HG02571 (cell line): Measurements from ENCODE around the gene TRIM47.
"Not testable (repeated sequence)": the region's sequence is repeated elsewhere in the genome, so short reads cannot be mapped to it uniquely, and the experiment has no call there.

Experiments used
- ATAC-seq: cut with Tn5 transposase; IDR thresholded peaks from one replicate; pipeline ENCODE4 v1.9.1; 2021; ENCODE audit warnings: mild to moderate bottlenecking, moderate library complexity; ENCODE audit not compliant: unreplicated experiment

TRIM47 gene

DNA sequence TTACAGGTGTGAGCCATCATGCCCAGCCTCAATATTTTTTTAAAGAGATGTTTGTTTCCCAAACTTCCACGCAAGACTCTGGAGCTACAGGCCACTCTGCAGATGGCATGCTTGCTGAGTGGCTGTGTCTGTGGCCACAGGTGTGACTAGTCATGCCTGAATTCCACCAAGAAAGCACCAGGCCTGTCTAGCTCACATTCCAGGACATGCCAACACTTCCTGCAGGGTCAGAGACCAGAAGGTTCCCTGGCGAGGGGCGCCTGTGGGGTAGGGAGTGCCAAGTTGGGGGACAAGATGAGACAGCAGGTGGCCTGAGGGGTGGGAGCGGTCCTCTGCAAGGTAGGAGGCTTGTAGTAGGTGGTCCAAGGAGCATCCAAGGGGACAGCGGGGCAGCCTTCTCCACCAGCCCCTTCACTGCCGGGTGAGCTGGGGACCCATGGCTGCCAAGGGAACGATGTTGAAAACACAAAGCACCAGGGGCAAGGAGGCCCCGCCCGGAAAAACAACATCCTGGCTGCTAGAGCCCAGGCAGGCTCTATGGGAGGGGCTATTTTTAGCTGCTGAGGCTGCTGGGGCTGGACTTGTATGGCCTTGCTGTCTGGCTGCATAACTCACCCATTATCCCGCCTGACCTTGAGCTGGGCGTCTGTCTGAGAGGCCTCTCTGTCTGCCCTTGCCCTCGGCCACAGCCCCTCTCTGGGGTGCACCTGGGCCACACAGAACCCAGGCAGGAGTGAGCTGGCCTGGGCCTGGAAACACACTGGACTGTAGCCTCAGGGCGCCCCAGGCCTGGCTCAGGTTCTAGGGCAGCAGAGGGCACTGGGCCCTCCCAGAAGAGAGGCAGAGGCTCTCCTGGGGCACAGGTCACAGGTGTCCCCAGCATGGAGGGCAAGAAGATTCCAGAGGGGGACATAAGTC, 5.7 kb downstream of the TRIM47 start:
- no peak for ATAC-seq

DNA sequence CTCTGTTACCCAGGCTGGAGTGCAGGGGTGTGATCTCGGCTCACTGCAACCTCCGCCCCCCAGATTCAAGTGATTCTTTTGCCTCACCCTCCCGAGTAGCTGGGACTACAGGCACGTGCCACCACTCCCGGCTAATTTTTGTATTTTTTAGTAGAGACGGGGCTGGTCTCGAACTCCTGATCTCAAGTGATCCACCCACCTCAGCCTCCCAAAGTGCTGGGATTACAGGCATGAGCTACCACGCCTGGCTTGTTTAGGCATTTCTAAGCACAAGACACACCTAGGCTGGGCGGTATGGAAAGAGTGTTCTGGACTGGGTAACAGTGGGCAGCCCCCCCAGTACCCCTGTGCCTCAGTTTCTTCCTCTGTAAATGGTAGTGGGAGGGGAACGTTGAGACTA, 8.2 kb downstream of the TRIM47 start:
- not testable (repeated sequence) for ATAC-seq

DNA sequence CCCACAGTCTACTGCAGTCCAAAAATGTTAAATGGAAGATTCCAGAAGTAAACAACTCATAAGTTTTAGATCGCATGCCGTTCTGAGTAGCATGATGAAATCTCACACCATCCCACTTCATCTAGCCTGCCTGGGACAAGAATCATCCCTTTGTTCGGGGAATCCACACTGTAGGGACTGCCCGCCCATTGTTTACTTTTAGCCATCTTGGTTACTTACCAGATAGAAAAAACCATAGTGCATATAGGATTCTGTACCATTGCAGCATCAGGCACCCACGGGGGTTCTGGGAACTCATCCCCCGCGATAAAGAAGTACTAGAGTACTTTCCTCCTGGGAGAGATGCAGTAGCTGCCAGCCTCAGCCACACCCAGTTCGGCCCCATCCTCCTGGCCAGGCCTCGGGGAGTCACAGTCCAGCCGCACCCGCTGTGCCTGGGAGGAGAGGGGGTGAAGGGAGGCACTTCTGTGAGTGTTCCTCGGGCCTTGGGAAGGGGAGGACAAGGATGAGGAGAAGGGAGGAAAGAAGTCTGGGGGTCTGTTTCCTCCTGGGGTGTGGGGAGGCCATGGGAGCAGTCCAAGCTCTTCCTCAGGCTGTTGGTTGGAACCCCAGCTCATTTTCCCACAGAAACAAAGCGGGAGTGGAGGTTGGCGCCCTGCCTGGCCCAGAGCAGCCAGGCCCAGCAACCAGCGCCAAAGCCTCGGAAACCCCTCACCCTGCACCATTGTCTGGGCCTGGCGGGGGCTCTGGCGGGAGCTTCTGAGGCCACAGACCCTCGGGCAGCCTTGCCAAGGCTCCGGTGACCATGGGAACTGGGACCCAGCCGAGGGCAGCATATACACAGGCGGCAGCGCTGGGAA, 8.9 kb downstream of the TRIM47 start:
- ATAC-seq: no peak

DNA sequence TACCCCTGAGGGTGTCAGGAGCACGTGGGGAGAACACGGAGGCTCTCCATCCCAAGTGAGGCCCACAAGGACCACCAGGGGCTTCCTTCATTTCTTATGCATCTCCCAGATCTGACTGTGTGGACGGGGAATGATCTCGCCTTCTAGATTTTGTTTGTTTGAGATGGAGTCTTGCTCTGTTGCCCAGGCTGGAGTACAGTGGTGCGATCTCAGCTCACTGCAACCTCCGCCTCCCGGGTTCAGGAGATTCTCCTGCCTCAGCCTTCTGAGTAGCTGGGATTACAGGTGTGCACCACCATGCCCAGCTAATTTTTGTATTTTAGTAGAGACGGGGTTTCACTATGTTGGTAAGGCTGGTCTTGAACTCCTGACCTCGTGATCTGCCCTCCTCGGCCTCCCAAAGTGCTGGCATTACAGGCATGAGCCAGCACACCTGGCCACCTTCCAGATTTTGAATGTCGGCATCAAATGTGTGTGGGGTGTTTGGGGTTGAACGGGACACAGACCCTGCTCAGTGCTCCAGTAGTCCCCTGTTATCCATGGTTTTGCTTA, 9.6 kb downstream of the TRIM47 start:
- not testable (repeated sequence) for ATAC-seq

DNA sequence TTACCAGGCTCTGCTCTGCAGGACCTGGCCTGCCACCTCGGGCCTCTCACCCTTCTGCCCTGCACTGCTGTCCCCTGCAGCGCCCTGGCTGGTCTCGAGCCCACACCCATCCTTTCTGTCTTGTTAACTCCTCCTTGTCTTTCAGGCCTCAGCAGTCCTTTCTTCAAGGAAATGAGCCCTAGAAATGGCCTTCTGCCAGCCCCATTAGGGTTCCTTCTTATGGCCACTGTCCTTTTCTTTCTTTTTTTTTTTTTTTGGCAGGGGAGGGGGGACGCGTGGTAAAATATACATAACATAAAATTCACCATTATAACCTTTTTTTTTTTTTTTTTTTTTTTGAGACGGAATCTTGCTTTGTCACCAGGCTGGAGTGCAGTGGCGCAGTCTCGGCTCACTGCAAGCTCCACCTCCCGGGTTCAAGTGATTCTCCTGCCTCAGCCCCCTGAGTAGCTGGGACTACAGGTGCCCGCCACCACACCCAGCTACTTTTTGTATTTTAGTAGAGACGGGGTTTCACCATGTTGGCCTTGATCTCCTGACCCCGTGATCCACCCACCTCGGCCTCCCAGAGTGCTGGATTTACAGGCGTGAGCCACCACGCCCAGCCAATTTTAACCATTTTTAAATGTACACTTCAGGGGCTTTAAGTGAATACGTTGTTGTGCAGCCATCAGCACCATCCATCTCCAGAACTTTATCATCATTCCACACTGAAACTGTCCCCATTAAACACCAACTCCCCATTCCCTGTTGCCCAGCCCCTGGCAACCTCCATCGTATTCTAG, 12.8 kb downstream of the TRIM47 start:
- not testable (repeated sequence) for ATAC-seq

DNA sequence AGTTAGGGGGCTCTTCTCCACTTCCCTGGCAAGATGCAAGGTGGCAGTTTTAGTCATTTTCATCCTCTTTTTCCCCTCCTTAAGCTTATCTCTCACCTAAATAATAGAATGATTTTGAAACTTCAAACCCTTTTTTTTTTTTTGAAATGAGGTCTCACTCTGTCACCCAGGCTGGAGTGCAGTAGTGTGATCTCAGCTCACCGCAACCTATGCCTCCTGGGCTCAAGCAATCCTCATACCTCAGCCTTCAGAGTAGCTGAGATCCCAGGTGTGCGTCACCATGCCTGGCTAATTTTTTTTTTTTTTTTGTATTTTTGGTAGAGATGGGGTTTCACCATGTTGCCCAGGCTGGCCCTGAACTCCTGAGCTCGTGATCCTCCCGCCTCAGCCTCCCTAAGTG, 13.5 kb downstream of the TRIM47 start:
- ATAC-seq: not testable (repeated sequence)

DNA sequence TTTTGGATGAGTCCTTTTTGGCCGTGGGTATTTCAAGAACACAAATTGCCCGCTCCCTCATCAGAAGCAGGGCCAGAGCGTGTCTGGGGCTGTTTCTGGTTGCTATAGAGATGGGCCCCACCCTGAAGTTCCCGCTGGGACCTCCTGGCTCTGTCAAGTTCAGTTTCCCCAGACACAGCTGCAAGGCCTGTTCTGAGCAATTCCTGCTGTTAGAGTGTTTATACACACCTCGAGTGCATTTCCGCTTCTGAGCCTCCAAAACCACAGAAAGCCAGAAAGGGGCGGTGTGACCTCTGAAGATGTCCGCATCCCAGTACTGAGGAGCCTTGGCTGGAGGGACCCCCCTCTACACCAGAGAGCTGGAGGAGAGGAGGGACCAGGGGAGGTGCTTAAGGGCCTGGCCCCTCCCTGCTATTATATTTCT, 13.9 kb downstream of the TRIM47 start:
- ATAC-seq: peak; percentile 71

DNA sequence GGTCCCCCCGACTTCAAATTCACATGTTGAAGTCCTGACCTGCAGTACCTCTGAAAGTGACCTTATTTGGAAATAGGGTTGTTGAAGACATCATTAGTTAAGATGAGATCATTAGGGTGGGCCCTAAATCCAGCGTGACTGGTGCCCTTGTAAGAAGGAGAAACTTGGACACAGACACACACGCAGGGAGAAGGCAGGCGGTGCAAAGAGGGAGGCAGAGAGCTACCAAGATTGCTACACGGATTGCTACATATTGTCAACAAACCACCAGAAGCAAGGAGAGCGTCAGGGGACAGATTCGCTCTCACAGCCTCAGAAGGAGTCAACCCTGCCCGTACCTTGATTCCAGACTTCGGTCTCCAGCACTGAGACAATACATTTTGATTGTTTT, 16.5 kb downstream of the TRIM47 start:
- ATAC-seq: no peak

DNA sequence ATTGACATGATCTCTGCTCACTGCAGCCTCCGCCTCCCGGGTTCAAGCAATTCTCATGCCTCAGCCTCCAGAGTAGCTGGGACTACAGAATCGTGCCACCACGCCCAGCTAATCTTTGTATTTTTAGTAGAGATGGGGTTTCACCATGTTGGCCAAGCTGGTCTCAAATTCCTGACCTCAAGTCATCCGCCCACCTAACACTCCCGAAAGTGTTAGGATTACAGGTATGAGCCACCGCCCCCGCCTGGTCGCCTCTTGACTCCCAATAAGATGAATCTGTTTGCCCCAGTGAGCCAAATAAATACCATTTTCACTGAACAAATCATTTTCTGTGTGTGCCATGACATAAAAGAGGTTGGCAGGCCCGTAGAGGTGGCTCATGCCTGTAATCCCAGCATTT, 19.0 kb downstream of the TRIM47 start:
- not testable (repeated sequence) for ATAC-seq

DNA sequence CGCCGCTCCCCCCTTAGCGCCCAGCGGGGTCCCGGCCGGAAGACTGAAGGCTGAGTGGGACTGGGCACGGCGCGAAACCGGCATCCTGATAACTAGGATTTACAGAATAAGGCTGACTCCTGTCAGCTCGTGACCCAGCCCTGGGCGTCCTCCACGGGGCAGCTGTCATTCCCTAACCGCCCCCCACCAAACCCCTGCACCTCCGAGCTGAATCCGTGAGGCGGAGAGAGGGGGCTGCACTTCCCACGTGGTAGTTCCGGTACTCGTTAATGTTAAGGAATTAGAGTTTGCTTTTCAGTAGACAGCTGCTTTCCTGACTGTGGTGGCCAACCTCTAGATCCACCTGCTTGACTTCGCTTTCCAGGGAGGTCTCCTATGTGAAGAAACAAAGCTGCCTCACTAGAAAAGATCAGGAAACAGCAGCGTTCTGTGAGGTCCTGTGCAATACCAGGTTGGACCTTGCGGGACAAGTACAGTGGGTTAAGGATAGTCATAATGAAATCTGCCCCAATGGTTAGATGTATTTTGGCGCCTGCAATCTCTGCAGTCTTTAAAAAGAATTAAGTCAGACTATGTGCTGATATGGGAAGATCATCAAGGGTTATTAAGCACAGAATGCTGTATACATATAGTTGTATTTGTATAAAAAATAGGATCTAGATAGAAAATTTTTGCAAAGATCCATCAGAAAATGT, 22.2 kb downstream of the TRIM47 start:
- ATAC-seq: no peak

DNA sequence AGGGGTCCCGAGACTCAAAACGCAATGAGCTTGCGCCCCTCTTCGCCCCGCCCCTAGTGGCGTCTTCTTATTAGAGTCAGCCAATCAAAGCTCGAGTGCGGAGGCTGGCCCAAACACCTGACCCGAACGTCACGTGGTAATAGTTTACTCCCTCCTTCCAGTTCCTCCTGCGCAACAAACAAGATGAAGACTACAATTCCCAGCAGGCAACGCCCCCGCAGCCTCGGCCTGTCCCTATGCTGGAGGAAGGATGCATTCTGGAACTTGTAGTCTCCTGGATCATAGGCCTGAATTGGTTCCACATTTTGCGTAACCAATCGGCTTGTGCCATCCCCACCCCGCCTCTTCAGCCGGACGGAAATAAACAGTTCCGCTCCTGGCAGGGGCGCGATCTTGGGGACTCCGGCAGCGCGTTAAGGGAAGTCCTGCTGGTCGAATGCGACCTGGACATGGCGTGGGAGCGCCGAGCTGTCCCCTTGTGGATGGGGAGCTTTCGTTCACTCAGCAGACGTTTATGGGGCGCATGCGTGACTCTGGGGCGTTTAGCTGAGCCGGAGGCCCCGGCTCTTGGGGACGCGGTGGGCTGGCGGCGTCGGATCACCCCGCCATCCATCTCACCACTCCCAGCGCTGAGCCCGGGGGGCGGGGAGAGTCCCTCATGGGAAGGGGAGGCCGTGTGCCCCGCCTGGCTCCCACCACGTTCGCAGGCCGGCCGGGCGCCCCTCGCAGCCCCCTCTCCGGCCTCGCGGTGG, 22.9 kb downstream of the TRIM47 start, which contains the start of gene WBP2:
TSS of gene WBP2 (minus strand) at position 26 of the 752 bp plus-strand sequence. CDS start 38 bp downstream, outside the sequence.
- ATAC-seq: peak; percentile 86

DNA sequence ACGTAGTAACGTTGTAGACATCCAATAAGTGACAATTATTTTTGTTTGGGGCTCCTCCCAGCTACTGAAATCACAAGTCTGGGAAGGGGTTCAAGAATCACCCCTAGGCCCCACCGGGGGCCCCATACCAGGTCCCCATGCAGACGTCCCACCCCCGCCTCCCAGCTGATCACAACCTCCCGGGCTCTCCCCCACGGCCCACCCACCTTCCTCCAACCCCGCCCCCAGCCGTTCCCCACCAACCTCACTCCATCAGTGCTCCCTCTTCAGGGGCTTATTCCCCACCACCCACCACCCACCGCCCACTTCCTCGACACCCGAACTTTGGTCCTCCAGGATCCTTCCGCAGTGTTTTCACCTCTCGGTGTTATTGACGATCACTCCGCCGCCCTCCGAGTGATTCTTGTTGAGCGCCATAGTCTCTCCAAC, 23.5 kb downstream of the TRIM47 start:
- no peak for ATAC-seq

DNA sequence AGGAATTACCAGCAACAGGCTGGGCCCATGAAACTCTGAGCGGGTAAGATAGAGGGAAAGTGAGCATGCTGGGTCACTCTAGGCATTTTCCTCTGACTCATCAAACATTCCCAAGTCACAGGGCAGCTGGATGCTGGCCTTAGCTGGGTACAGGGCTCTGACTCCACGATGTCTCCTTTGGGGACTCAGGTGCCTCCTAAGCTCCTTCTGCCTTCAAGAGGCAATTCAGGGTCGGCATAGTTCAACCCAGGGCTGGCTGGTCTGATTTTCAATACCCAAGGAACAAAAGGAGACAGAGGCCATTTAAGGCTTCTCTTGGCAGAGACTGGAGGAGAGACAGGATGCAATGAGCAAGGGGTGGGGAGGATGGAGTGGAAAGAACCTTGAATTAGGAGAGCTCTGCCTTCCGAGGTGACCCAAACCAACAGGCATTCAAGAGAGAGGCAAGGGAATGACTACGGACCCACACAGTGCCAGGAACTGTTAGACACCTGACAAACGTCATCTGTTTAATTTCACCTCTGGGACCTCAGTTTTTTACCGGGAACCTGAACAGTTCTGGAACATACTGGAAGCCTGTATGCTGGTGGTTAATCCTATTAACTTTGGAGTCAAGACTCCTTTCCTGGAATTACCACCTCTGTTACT, 24.2 kb downstream of the TRIM47 start:
- no peak for ATAC-seq

DNA sequence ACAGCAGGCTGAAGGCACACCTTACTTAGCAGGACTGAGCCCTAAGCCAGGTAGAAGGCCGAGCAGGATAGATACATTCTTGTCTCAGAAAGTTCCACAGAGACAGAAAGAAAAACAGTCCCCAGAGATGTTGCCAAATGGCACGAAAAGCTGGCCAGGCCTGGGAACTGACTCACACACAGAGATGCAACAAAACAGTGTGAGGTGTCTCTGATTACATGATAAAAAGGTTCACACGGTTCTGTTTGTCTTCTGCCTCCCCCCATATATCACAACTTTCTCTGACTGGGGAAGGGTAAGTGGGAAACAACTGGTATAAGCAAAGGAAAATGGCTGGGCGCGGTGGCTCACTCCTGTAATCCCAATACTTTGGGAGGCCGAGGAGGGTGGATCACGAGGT, 24.9 kb downstream of the TRIM47 start:
- no peak for ATAC-seq

DNA sequence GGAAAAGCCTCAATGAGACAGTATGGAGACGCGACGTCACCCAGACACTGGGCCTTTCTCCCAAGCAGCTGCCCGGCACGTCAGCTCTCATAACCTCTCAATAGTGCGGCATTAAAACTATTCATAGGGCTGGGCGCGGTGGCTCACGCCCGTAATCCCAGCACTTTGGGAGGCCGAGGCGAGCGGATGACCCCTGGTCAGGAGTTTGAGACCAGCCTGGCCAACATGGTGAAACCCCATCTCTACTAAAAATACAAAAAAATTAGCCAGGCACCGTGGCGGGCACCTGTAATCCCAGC, 26.7 kb downstream of the TRIM47 start:
- not testable (repeated sequence) for ATAC-seq

DNA sequence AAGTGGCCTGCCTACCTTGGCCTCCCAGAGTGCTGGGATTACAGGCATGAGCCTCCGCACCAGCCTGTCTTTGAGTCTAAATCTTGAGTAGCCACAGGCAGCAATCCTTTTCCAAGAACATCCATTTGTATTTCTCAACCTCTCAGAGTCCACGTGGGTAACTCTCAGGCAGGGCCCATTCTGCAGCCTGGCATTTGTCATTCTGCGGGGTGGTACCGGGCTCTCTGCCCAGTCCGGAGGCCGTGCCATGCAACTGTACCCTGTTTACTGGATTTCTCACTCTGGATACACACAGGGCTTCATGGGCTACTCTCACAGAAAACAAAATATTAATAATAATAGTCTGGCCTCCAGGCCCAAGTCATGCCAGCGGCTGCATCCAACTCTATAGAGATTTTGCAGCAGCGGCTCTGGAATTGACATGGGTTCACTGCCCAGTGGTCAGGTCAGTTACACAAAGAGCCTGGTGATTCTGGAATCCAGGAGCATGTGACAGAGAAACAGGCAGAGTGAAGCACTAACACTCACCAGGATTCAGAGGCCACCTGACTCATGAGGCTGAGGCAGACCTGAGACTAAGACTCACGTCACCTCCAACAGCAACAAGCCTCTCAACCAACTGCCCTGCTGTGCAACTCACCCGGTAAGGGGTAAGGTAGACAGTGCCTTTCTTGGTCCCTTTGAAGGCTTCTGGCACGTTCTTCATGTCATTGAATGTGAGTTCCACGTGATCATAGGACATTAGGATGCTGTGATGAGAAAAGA, 27.3 kb downstream of the TRIM47 start:
- ATAC-seq: no peak

DNA sequence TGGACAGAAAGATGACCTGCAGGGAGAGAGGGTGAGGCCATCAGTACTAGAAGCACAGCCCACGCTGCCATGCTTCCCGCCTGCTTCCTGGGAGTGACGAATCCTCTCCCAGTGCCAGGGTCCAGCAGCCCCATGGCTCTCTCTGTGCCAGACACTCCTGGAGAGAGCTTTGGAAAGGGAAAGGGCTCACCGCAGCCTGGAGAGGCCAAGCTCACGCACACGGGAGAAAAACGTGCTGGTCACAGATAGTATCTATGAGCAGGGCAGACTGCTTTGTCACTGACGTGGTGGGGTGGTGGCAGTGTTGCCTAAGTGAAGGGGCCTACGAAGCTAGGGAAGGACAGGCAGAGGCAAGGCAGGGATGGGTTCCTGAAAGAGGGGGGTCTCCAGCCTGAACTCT, 28.7 kb downstream of the TRIM47 start:
- no peak for ATAC-seq

DNA sequence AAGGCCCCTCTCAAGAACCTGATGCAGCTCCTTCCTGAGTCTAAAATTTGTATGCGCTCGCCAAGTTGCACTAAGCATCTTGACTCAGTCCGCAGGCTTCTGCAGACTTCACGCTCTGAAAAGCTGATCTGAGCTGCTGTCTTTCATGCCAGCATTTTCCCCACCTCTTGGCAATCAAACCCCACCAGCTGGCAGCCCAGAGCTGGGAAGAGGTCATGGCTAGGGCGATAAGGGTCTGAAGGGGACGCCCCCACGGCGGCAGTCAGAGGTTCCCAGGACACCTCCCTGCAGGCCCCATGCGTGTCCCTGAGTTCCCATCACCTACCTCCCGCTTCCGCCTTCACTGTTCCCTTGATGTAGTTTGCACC, 29.1 kb downstream of the TRIM47 start:
- ATAC-seq: no peak
